Central memory CD8-positive, alpha-beta T cell (primary cell): ENCODE results near the gene COL8A2.

ENCODE experiments used
- ATAC-seq: fragments of 150-1000 bp; cut with Tn5 transposase; replicated peaks from 2 replicates; pipeline ENCODE4 v1.10.0; 2022; ENCODE audit warnings: mild to moderate bottlenecking, moderate FRiP score, moderate number of reproducible peaks; ENCODE audit not compliant: poor library complexity, severe bottlenecking; ENCODE audit errors: extremely low read depth
- DNase-seq, 2 donors: peaks; one replicate each; pipeline ENCODE4 v3.0.0; 2021; ENCODE audit warnings: low spot score in 2 of 2
- H3K27ac Mint-ChIP-seq: one replicate; pipeline ENCODE4 v1.8.0; 2022; ENCODE audit warnings: low read depth, mild to moderate bottlenecking, moderate library complexity, mixed read lengths
- H3K27me3 Mint-ChIP-seq: one replicate; pipeline ENCODE4 v1.8.0; 2022; ENCODE audit warnings: mixed read lengths
- H3K36me3 Mint-ChIP-seq: one replicate; pipeline ENCODE4 v1.8.0; 2022; ENCODE audit warnings: mild to moderate bottlenecking, moderate library complexity, mixed read lengths; ENCODE audit not compliant: insufficient read depth
- H3K4me1 Mint-ChIP-seq: one replicate; pipeline ENCODE4 v1.8.0; 2022; ENCODE audit warnings: mixed read lengths
- H3K4me3 Mint-ChIP-seq: one replicate; pipeline ENCODE4 v1.8.0; 2022; ENCODE audit warnings: mild to moderate bottlenecking, moderate library complexity, mixed read lengths
- H3K9me3 Mint-ChIP-seq: one replicate; pipeline ENCODE4 v1.8.0; 2022; ENCODE audit warnings: mixed read lengths

Gene COL8A2

GRCh38 chr1:36139521-36139920, 14.5 kb upstream of the COL8A2 start:
- Mint-ChIP-seq H3K4me1 (peaks cover 26% of the 10 kb centered on the region), H3K9me3 (no peaks in the 10 kb centered on the region), H3K27ac (peak overlapping the region; percentile 18), H3K27me3 (no peaks in the 10 kb centered on the region), H3K36me3 (peaks cover 36% of the 10 kb centered on the region), H3K4me3 (no peak overlapping the region)
- no peak for DNase-seq
- no peak for ATAC-seq

- DNase-seq (no peak), ATAC-seq (no peak)
- Mint-ChIP-seq H3K9me3 (no peaks in the 10 kb centered on the region), H3K4me3 (no peak overlapping the region), H3K27ac (no peak overlapping the region), H3K4me1 (peaks cover 14% of the 10 kb centered on the region), H3K27me3 (no peaks in the 10 kb centered on the region), H3K36me3 (peaks cover 34% of the 10 kb centered on the region)
These were observed 12.8 kb upstream of the COL8A2 start for GRCh38 chr1:36137776-36138175.

DNA sequence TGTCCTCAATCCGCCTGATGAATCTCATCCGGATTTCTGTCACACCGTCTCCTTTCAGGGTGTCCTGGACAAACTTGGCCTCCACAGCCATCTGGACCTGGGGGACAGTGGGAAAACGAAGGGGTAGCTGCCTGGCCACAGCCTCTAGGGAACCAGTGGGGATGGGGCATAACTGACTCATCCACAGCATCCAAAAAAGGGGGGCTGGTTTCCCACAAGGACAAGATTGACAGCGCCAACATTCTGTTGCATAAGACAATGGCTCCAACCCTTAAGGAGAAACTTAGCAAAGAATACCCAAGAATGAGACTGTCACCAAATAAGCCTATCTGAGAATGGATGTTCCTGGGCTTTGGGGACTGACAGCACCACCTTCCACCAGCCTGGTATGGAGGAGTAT, 12.2 kb upstream of the COL8A2 start:
- Mint-ChIP-seq H3K4me3 (no peak overlapping the region), H3K27ac (no peak overlapping the region)
- no peak for DNase-seq

DNA sequence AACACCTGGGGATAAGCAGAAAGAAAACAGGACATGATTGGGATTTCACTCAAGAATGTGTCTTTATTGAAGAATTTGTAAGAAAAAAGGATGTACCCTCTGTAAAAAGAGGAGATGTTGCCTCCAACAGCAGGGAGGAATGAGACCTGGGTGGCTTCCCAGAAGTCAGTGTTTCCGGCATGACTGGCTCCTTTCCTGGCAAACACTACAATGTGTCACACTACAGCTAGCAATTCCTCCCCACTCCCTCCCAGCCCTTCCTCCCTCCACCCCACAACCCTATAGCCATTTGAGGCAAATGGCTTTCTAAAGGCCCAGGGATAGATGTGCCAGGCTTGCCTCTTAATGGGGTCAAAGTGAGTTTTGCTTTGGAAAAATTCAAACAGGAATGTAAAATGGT, 11.5 kb upstream of the COL8A2 start:
- no peak overlapping the region for H3K27ac Mint-ChIP-seq
- no peaks in the 10 kb centered on the region for H3K9me3 Mint-ChIP-seq
- DNase-seq, result no peak
- no peak overlapping the region for H3K4me3 Mint-ChIP-seq
- no peak for ATAC-seq
- H3K27me3 Mint-ChIP-seq, result no peaks in the 10 kb centered on the region
- H3K36me3 Mint-ChIP-seq, result peaks cover 34% of the 10 kb centered on the region
- H3K4me1 Mint-ChIP-seq, result peaks cover 6% of the 10 kb centered on the region

More for the DNA sequence above, 12.2 kb upstream of the COL8A2 start:
- H3K27me3 Mint-ChIP-seq, result no peaks in the 10 kb centered on the region
- no peak for ATAC-seq
- H3K9me3 Mint-ChIP-seq, result no peaks in the 10 kb centered on the region
- peaks cover 34% of the 10 kb centered on the region for H3K36me3 Mint-ChIP-seq
- peaks cover 13% of the 10 kb centered on the region for H3K4me1 Mint-ChIP-seq

GRCh38 chr1:36135796-36136195, 10.8 kb upstream of the COL8A2 start:
- Mint-ChIP-seq H3K27me3 (no peaks in the 10 kb centered on the region), H3K4me1 (no peaks in the 10 kb centered on the region), H3K4me3 (no peak overlapping the region), H3K36me3 (peaks cover 32% of the 10 kb centered on the region), H3K9me3 (no peaks in the 10 kb centered on the region), H3K27ac (no peak overlapping the region)
- no peak for DNase-seq
- no peak for ATAC-seq

GRCh38 chr1:36135330-36135667, 10.3 kb upstream of the COL8A2 start:
- H3K27ac Mint-ChIP-seq, result no peak overlapping the region
- no peak for ATAC-seq

GRCh38 chr1:36134505-36135329, 9.7 kb upstream of the COL8A2 start:
- peaks cover 28% of the 10 kb centered on the region for H3K36me3 Mint-ChIP-seq
- no peak for ATAC-seq
- H3K27me3 Mint-ChIP-seq, result no peaks in the 10 kb centered on the region
- no peak overlapping the region for H3K4me3 Mint-ChIP-seq
- no peak for DNase-seq
- H3K27ac Mint-ChIP-seq, result no peak overlapping the region
- H3K9me3 Mint-ChIP-seq, result no peaks in the 10 kb centered on the region
- H3K4me1 Mint-ChIP-seq, result no peaks in the 10 kb centered on the region

More at GRCh38 chr1:36135330-36135667, 10.3 kb upstream of the COL8A2 start:
- DNase-seq, result no peak
- Mint-ChIP-seq H3K4me3 (no peak overlapping the region), H3K4me1 (no peaks in the 10 kb centered on the region), H3K27me3 (no peaks in the 10 kb centered on the region), H3K9me3 (no peaks in the 10 kb centered on the region), H3K36me3 (peaks cover 32% of the 10 kb centered on the region)

- no peaks in the 10 kb centered on the region for H3K4me1 Mint-ChIP-seq
- no peak for DNase-seq
- no peak overlapping the region for H3K27ac Mint-ChIP-seq
- no peak for ATAC-seq
- no peaks in the 10 kb centered on the region for H3K9me3 Mint-ChIP-seq
- no peaks in the 10 kb centered on the region for H3K27me3 Mint-ChIP-seq
- H3K4me3 Mint-ChIP-seq, result no peak overlapping the region
- H3K36me3 Mint-ChIP-seq, result peaks cover 24% of the 10 kb centered on the region
These were observed 9.0 kb upstream of the COL8A2 start for GRCh38 chr1:36134031-36134430.

- no peaks in the 10 kb centered on the region for H3K27me3 Mint-ChIP-seq
These were observed 8.5 kb upstream of the COL8A2 start for GRCh38 chr1:36133484-36133883.

DNA sequence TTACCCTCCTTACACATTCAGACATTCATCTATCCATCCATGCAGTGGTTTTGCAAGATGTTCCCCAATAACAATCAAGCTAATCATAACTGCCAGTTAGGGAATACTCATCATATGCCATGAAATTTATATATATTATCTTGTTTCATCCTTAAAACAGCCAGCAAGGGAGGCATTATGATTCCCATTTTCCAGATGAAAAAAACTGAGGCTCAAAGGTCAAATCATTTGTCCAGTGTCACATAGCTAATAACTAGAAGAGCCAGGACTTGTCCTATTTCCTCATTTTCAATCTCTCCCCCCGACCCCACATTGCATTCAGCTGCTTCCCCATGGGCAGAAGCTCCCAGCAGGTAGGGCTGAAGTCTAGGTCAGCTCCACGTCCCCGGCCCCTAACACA, 7.0 kb upstream of the COL8A2 start:
- Mint-ChIP-seq H3K4me1 (peaks cover 1% of the 10 kb centered on the region), H3K9me3 (no peaks in the 10 kb centered on the region), H3K36me3 (peaks cover 11% of the 10 kb centered on the region), H3K4me3 (no peak overlapping the region), H3K27me3 (no peaks in the 10 kb centered on the region), H3K27ac (no peak overlapping the region)
- no peak for ATAC-seq
- no peak for DNase-seq

More at GRCh38 chr1:36133484-36133883, 8.5 kb upstream of the COL8A2 start:
- ATAC-seq, result no peak
- DNase-seq, result no peak
- no peaks in the 10 kb centered on the region for H3K4me1 Mint-ChIP-seq
- no peak overlapping the region for H3K4me3 Mint-ChIP-seq
- H3K9me3 Mint-ChIP-seq, result no peaks in the 10 kb centered on the region
- H3K27ac Mint-ChIP-seq, result no peak overlapping the region
- peaks cover 20% of the 10 kb centered on the region for H3K36me3 Mint-ChIP-seq

DNA sequence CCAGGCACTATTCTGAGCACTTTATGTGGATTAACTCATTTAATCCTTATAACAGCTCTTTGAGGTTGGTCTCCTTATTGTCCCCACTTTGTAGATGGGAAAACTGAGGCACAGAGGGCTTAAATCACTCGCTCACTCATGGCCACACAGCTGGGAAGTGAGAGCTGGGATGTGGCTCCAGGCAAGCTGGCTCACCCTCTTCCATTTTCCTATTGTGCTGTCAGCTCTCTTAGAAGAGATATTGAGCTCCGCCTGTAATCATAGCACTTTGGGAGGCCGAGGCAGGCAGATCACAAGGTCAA, 3.8 kb upstream of the COL8A2 start:
- H3K27me3 Mint-ChIP-seq, result peaks cover 22% of the 10 kb centered on the region
- no peak for ATAC-seq
- no peak overlapping the region for H3K4me3 Mint-ChIP-seq
- H3K27ac Mint-ChIP-seq, result no peak overlapping the region
- peaks cover 8% of the 10 kb centered on the region for H3K36me3 Mint-ChIP-seq
- H3K4me1 Mint-ChIP-seq, result peaks cover 21% of the 10 kb centered on the region
- no peak for DNase-seq
- H3K9me3 Mint-ChIP-seq, result no peaks in the 10 kb centered on the region

- Mint-ChIP-seq H3K4me1 (peaks cover 25% of the 10 kb centered on the region), H3K27me3 (peaks cover 27% of the 10 kb centered on the region), H3K4me3 (no peak overlapping the region), H3K36me3 (peaks cover 8% of the 10 kb centered on the region), H3K9me3 (no peaks in the 10 kb centered on the region), H3K27ac (no peak overlapping the region)
- DNase-seq (no peak), ATAC-seq (no peak)
These were observed 3.3 kb upstream of the COL8A2 start for GRCh38 chr1:36128126-36128904.
